Smooth muscle cell (in vitro differentiated cells): ENCODE results near the gene CFAP45. TPM values are rescaled to one million over a fixed set of nuclear protein-coding genes. Genes with fewer than 3 reads are reported as not detected.

Source experiments
- DNase-seq: peaks from one replicate; lab custom pipeline; 2025; ENCODE audit not compliant: unreplicated experiment; lab: John Stamatoyannopoulos, UW
- H2AFZ ChIP-seq: fragments of 200-600 bp; sonication (generic); 2 replicates; pipeline ENCODE4 v1.6.0; 2016; ENCODE audit warnings: antibody characterized with exemption, low read depth, mild to moderate bottlenecking
- H3F3A ChIP-seq: fragments of 200-600 bp; sonication (generic); 2 replicates; pipeline ENCODE4 v1.6.0; 2017; ENCODE audit warnings: antibody characterized with exemption, low read depth
- H3K27ac ChIP-seq: fragments of 200-600 bp; sonication (generic); 2 replicates; pipeline ENCODE4 v1.5.1; 2016; ENCODE audit warnings: low read depth, mild to moderate bottlenecking
- H3K27me3 ChIP-seq: fragments of 200-600 bp; sonication (generic); 2 replicates; pipeline ENCODE4 v1.6.1; 2016; ENCODE audit warnings: low read depth, mild to moderate bottlenecking
- H3K36me3 ChIP-seq: fragments of 200-600 bp; sonication (generic); 2 replicates; pipeline ENCODE4 v1.5.1; 2016; ENCODE audit warnings: low read depth
- H3K4me1 ChIP-seq: fragments of 200-600 bp; sonication (generic); 2 replicates; pipeline ENCODE4 v1.5.1; 2016; ENCODE audit warnings: low read depth
- H3K4me2 ChIP-seq: fragments of 200-600 bp; sonication (generic); 2 replicates; pipeline ENCODE4 v1.6.0; 2016; ENCODE audit warnings: mild to moderate bottlenecking
- H3K4me3 ChIP-seq: fragments of 200-600 bp; sonication (generic); 2 replicates; pipeline ENCODE4 v1.5.1; 2016; ENCODE audit warnings: mild to moderate bottlenecking
- H3K79me2 ChIP-seq: fragments of 200-600 bp; sonication (generic); 2 replicates; pipeline ENCODE4 v1.6.0; 2016; ENCODE audit warnings: low read depth, mild to moderate bottlenecking
- H3K9ac ChIP-seq: fragments of 200-600 bp; sonication (generic); 2 replicates; pipeline ENCODE4 v1.6.0; 2016; ENCODE audit warnings: low read depth
- H3K9me3 ChIP-seq: fragments of 200-600 bp; sonication (generic); replicated peaks from 2 replicates; pipeline ENCODE4 v1.5.1; 2016; ENCODE audit warnings: low read depth
- H4K20me1 ChIP-seq: fragments of 200-600 bp; sonication (generic); 2 replicates; pipeline ENCODE4 v1.6.0; 2016; ENCODE audit warnings: low read depth
- CTCF ChIP-seq: fragments of 200-600 bp; sonication (generic); IDR thresholded peaks from 2 replicates; pipeline ENCODE4 v1.5.1; 2017; ENCODE audit warnings: borderline replicate concordance, mild to moderate bottlenecking, antibody characterized with exemption; ENCODE audit not compliant: insufficient read depth, poor library complexity, severe bottlenecking
- WGBS: methylation state at CpG from one replicate; pipeline ENCODE4 v1.1.7; 2016; ENCODE audit warnings: low lambda C conversion rate; 5-methylcytosine and 5-hydroxymethylcytosine counted together
- polyA plus RNA-seq: library from polyadenylated mRNA; unstranded; fragments of >200 nt; fragmentation: Nextera tagmentation; extraction: Ambion mirVana; gene quantifications from 2 replicates; pipeline ENCODE4 v1.2.1, GENCODE V29; 2016
- total RNA-seq: library from RNA; depleted of rRNA; stranded (reverse); fragments of >200 nt; gene quantifications from 2 replicates; pipeline ENCODE4 v1.2.3, GENCODE V29; 2014

The CFAP45 gene
- total and polyA plus RNA-seq, 2 experiments from 2014 or later, result 1.2 to 1.3 TPM

GRCh38 chr1:159877695-159878444 lies 22.1 kb downstream of the CFAP45 start:
- Histone ChIP-seq H3K79me2 (no peaks in the 10 kb centered on the region), H3K9ac (no peak overlapping the region), H3K4me2 (no peak overlapping the region), H3K27me3 (no peaks in the 10 kb centered on the region), H3K36me3 (no peaks in the 10 kb centered on the region), H2AFZ (no peak overlapping the region), H3K9me3 (no peaks in the 10 kb centered on the region), H4K20me1 (no peaks in the 10 kb centered on the region), H3F3A (no peaks in the 10 kb centered on the region), H3K4me1 (no peaks in the 10 kb centered on the region), H3K4me3 (no peak overlapping the region), H3K27ac (no peak overlapping the region)
- DNase-seq, result no peak
- WGBS, result 96% methylated on average over 6 of the region's 6 CpGs
- TF ChIP-seq CTCF, result no peak

GRCh38 chr1:159873530-159874143 lies 26.3 kb downstream of the CFAP45 start:
- no peak for DNase-seq
- H3K27ac ChIP-seq, result no peak overlapping the region
- H3K4me1 ChIP-seq, result peaks cover 4% of the 10 kb centered on the region
- TF ChIP-seq CTCF, result no peak
- H4K20me1 ChIP-seq, result no peaks in the 10 kb centered on the region
- H3K4me3 ChIP-seq, result no peak overlapping the region
- no peak overlapping the region for H3K9ac ChIP-seq
- no peaks in the 10 kb centered on the region for H3K9me3 ChIP-seq
- H3F3A ChIP-seq, result no peaks in the 10 kb centered on the region
- H2AFZ ChIP-seq, result no peak overlapping the region
- no peaks in the 10 kb centered on the region for H3K27me3 ChIP-seq
- WGBS, result 95% methylated on average over 4 of the region's 4 CpGs
- no peaks in the 10 kb centered on the region for H3K79me2 ChIP-seq
- no peaks in the 10 kb centered on the region for H3K36me3 ChIP-seq
- H3K4me2 ChIP-seq, result no peak overlapping the region

- H3K36me3 ChIP-seq, result no peaks in the 10 kb centered on the region
- no peak overlapping the region for H3K4me3 ChIP-seq
- TF ChIP-seq CTCF, result no peak
- peaks cover 4% of the 10 kb centered on the region for H3K4me1 ChIP-seq
- no peaks in the 10 kb centered on the region for H3F3A ChIP-seq
- H3K27ac ChIP-seq, result no peak overlapping the region
- no peak overlapping the region for H3K9ac ChIP-seq
- no peaks in the 10 kb centered on the region for H3K79me2 ChIP-seq
- H3K4me2 ChIP-seq, result no peak overlapping the region
- H3K27me3 ChIP-seq, result no peaks in the 10 kb centered on the region
- H3K9me3 ChIP-seq, result no peaks in the 10 kb centered on the region
- 83% methylated on average over 15 of the region's 15 CpGs for WGBS
- H2AFZ ChIP-seq, result no peak overlapping the region
- DNase-seq, result no peak
- no peaks in the 10 kb centered on the region for H4K20me1 ChIP-seq
Observed at GRCh38 chr1:159872891-159873290, 27.1 kb downstream of the CFAP45 start.

GRCh38 chr1:159870704-159871103 lies 29.3 kb downstream of the CFAP45 start:
- Histone ChIP-seq H3K9me3 (no peaks in the 10 kb centered on the region), H3F3A (peaks cover 3% of the 10 kb centered on the region), H3K27me3 (no peaks in the 10 kb centered on the region), H3K4me1 (peaks cover 8% of the 10 kb centered on the region), H3K79me2 (no peaks in the 10 kb centered on the region), H2AFZ (no peak overlapping the region), H3K27ac (no peak overlapping the region), H3K4me3 (no peak overlapping the region), H4K20me1 (no peaks in the 10 kb centered on the region), H3K9ac (no peak overlapping the region), H3K4me2 (no peak overlapping the region), H3K36me3 (no peaks in the 10 kb centered on the region)
- DNase-seq, result no peak
- no peak for TF ChIP-seq CTCF
- 97% methylated on average over 5 of the region's 5 CpGs for WGBS
